HepG2 (cell line): ENCODE data around the gene MAB21L4. TPM values are rescaled to one million over a fixed set of nuclear protein-coding genes. Genes with fewer than 3 reads are reported as not detected.

ENCODE experiments used
- AHDC1 ChIP-seq: sonication (generic); formaldehyde crosslinking; IDR thresholded peaks from 2 replicates; pipeline ENCODE4 v1.5.1; 2020; ENCODE audit warnings: mild to moderate bottlenecking, missing genetic modification reagents, borderline replicate concordance
- DNMT3B ChIP-seq: conservative IDR thresholded peaks from 2 replicates; pipeline ENCODE4 v1.6.1; 2016; ENCODE audit warnings: missing biosample characterization, control low read depth
- HDAC2 ChIP-seq: sonication (generic); formaldehyde crosslinking; IDR thresholded peaks from 2 replicates; pipeline ENCODE4 v1.4.0; 2020; ENCODE audit warnings: missing genetic modification reagents
- HNRNPL ChIP-seq: fragments of 200-400 bp; formaldehyde crosslinking; IDR thresholded peaks from 2 replicates; pipeline ENCODE4 v1.6.1; 2017; ENCODE audit warnings: mild to moderate bottlenecking, low read depth, low read length
- KDM2A ChIP-seq: sonication (generic); formaldehyde crosslinking; IDR thresholded peaks from 2 replicates; pipeline ENCODE4 v1.4.0; 2020; ENCODE audit warnings: low read depth, missing genetic modification reagents, borderline replicate concordance
- RFX5 ChIP-seq: IDR thresholded peaks from 2 replicates; pipeline ENCODE4 v1.6.1; 2011; ENCODE audit warnings: low read depth, low read length, improper control_type of control experiment
- ZBTB40 ChIP-seq, 2 experiments: fragments of 450-650 bp in 1 of 2; sonication (generic) in 1 of 2; formaldehyde crosslinking in 1 of 2; IDR thresholded peaks; 2 replicates each; pipeline versions ENCODE4 v1.6.1 to v1.8.0; 2016 to 2022; ENCODE audit warnings: antibody characterized with exemption in 1 of 2, mild to moderate bottlenecking in 1 of 2, missing genetic modification reagents in 1 of 2
- ZNF34 ChIP-seq: sonication (generic); formaldehyde crosslinking; IDR thresholded peaks from 2 replicates; pipeline ENCODE4 v1.4.0; 2020; ENCODE audit warnings: mild to moderate bottlenecking, missing genetic modification reagents, borderline replicate concordance
- ZNF614 ChIP-seq: IDR thresholded peaks from 2 replicates; pipeline ENCODE4 v1.6.1; 2018; ENCODE audit warnings: missing biosample characterization, missing genetic modification reagents, inconsistent platforms, borderline replicate concordance
- ZNF740 ChIP-seq: sonication (generic); formaldehyde crosslinking; IDR thresholded peaks from 2 replicates; pipeline ENCODE4 v1.4.0; 2020; ENCODE audit warnings: missing genetic modification reagents
- ZSCAN22 ChIP-seq: sonication (generic); formaldehyde crosslinking; IDR thresholded peaks from 2 replicates; pipeline ENCODE4 v1.4.0; 2020; ENCODE audit warnings: mild to moderate bottlenecking, missing genetic modification reagents
- polyA plus RNA-seq, 8 experiments: library from polyadenylated mRNA; depleted of rRNA in 3 of 8; stranded (reverse) in 7 of 8; unstranded in 1 of 8; fragments of >200 nt; fragmentation: Illumina TruSeq in 4 of 8; extraction: Trizol in 4 of 8; gene quantifications; 2 replicates each; pipeline versions ENCODE4 v1.2.1 to v1.2.3, GENCODE V29; 2011 to 2016; ENCODE audit warnings: low read depth in 4 of 8, missing spikeins in 1 of 8, mixed read lengths in 1 of 8; ENCODE audit not compliant: insufficient read depth in 1 of 8
- total RNA-seq, 5 experiments: library from RNA; depleted of rRNA; stranded (reverse); fragments of >200 nt; fragmentation: Illumina TruSeq; extraction: Trizol; gene quantifications; 2 replicates each; pipeline ENCODE4 v1.2.3, GENCODE V29; 2016; ENCODE audit warnings: low read depth in 1 of 5

Gene MAB21L4
- total and polyA plus RNA-seq, 2 of the 13 experiments (the other 11 are each of a cell fraction or from before 2014, with no cell fraction given) = 3.0 to 14.0 TPM

- no peak for TF ChIP-seq AHDC1
- no peak for TF ChIP-seq DNMT3B (CRISPR knock-in tag)
- TF ChIP-seq KDM2A = peak; percentile 66; the same call in 1 of the 2 replicates
- TF ChIP-seq RFX5 = 0 out of 2 replicates have a peak, but pooled peaks have one; percentile 19
- TF ChIP-seq ZBTB40 (IDR thresholded peaks at IDR 0.05) = no peak
- no peak for TF ChIP-seq ZBTB40 (CRISPR knock-in tag; IDR thresholded peaks at IDR 0.05)
- TF ChIP-seq HNRNPL = peak; percentile 91
- TF ChIP-seq ZNF740 = no peak
- 0 out of 2 replicates have a peak, but pooled peaks have one; percentile 84 for TF ChIP-seq ZNF34 (CRISPR knock-in tag)
- TF ChIP-seq HDAC2 (CRISPR knock-in tag) = peak; percentile 74; the same call in 1 of the 2 replicates
- peak; percentile 19; the same call in 1 of the 2 replicates for TF ChIP-seq ZNF614 (CRISPR knock-in tag)
- peak; percentile 93 for TF ChIP-seq ZSCAN22 (CRISPR knock-in tag)
These were observed 39.6 kb downstream of the MAB21L4 start (continued) for GRCh38 chr2:240856151-240856980.
